T-helper 9 cell (primary cell): Measurements from ENCODE around the gene ADGRG1.

Experiments used
- DNase-seq: peaks from one replicate; pipeline ENCODE4 v3.0.0-alpha.2; 2020

ADGRG1 gene

DNA sequence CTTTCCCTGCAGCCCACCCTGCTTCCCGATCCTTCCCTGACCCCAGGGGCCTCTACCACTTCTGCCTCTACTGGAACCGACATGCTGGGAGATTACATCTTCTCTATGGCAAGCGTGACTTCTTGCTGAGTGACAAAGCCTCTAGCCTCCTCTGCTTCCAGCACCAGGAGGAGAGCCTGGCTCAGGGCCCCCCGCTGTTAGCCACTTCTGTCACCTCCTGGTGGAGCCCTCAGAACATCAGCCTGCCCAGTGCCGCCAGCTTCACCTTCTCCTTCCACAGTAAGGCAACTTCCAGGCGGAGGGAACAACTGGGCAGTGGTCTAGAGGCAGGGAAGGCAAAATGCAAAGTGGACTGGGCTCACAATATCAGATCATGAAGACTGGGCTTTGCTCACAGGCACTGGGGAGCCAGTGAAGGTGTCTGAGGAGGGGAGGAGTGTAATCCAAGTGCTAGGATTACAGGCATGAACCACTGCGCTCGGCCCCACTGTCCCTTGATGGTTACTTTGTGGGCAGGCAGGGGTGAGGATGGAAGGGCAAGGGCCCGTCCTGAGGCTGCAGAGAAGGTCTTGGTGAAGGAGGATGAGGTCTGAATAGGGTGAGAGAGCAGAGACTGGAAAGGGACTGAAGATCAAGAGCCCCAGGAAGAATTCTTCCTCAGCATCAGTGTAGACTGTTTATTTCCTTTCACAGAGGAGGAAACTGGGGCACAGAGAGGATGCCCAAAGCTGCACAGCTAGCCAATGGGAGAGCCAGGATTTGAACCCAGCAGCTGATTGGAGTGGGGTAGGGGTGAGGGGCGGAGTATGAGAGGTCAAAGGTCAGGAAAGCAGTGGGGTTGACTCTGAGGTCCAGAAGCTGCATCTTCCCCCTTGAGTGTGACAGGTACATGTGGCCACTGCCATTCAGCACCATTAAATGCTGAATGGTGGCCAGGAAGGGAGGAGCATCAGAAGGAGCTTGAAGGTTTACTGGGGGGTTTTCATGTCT is 23.2 kb downstream of the ADGRG1 start:
- no peak for DNase-seq

DNA sequence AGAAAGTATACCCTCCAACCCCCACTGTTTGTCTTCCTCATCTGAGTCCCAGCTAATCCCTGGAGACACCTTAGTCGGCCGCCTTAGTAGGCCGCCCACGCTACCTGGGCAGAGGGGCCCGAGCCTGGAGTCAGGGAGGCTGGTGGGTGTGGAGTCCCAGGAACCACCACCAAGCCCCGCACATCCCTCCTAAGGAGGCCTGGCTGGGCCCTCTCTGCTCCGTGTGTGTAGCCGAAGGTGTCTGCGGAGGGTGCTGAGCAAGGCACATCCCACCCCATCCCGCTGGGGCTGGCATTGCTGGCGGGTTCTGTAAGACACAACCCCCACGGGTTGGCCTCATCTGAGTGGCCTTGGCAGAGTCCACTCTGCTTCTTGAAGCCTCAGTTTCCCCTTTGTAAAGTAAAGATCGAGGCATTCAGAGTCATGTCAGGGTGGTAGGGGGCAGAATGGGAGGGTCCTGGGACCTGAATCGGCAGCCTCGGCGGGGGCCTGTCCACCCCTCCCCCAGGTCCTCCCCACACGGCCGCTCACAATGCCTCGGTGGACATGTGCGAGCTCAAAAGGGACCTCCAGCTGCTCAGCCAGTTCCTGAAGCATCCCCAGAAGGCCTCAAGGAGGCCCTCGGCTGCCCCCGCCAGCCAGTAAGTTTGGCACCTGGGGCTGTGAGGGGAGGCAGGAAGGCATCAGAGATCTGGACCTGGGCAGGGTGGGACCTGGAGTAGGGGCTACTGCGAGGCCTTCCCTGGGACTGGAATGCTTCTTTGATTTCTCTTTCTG is 24.5 kb downstream of the ADGRG1 start:
- DNase-seq, result no peak

DNA sequence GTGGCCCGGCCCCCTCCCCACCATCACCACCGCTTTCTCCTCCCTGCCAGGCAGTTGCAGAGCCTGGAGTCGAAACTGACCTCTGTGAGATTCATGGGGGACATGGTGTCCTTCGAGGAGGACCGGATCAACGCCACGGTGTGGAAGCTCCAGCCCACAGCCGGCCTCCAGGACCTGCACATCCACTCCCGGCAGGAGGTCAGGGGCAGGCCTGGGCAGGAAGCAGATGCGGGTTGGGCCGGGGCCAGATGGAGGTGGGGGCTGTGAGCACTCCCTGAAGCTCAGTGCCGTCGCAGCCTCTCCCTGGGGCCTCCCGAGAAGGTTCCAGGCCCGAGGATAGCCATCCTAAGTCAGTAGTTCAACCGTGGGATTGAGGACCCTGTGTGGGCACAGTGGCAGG is 25.5 kb downstream of the ADGRG1 start:
- DNase-seq, result no peak

DNA sequence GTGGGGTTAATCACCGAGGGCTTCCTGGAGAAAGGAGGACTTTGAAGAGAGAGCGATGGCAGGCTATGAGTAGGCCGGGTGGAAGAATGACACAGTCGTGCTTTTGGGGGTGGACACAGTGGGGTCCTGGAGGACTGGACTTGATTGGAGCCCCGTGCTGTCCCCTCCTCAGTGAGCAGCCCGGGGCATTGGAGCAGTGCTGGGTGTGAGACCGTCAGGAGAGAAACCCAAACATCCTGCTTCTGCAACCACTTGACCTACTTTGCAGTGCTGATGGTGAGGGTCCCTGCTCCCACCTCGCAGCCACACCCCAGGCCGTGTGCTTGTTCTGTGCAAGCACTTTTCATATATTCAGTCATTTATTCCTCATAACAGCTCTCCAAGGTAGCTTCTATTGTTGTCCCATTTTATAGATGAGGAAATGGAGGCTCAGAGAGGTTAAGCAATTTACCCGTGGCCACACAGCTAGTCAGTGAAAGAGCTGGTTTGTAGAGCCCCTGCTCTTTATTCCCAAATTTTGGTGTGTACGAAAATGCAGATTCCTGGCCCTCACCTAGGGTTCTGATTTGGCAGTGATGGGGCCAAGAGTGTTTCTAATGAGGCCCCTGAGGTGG is 28.0 kb downstream of the ADGRG1 start:
- no peak for DNase-seq

DNA sequence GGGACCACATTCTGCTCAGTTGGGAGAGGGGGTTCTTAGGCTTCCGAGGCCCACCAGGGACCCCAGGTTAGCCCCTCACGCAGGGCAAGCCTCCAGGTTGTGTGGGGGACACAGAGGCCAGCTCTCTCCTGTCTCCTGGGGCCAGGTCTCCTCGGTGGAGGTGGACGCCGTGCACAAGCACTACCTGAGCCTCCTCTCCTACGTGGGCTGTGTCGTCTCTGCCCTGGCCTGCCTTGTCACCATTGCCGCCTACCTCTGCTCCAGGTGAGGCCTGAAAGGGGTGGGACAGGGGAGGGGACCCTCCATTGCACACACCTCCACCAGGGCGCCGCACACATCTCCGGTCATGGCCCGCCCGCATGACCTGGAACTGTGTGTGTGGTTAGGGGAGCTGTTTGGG is 28.8 kb downstream of the ADGRG1 start:
- no peak for DNase-seq

DNA sequence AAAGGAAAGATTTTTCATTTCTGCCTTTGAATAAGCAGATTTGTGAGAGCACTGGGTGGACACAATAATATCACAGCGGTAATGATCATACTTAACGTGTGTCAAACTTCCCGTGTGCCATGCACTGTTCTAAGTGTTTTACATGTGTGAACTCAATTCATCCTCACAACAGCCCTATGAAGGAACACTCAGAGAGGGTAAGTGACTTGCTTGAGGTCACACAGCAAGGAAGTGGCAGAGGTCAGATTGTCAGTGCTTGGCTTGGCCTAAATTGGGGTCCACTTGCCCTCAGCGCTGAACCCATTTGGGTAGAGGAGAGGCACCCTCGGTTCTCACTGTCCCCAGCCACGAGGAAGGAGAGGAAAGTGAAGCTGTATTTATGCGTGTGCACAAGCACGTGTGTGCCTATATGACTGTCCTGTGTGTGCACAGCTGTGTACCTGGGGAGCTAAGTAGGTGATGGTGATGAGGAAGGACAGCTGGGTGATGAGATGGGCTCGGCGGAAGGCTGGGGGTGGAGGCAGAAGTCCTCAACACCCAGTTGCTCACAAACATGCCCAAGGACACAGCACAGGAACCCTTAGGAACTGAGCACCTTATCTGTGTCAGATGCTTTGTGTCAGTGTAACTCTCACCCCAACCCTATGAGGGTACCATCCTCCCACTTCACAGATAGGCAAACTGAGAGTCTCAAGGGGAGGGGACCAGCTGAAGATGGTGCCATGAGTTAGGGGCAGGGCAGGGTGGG is 29.9 kb downstream of the ADGRG1 start:
- no peak for DNase-seq

DNA sequence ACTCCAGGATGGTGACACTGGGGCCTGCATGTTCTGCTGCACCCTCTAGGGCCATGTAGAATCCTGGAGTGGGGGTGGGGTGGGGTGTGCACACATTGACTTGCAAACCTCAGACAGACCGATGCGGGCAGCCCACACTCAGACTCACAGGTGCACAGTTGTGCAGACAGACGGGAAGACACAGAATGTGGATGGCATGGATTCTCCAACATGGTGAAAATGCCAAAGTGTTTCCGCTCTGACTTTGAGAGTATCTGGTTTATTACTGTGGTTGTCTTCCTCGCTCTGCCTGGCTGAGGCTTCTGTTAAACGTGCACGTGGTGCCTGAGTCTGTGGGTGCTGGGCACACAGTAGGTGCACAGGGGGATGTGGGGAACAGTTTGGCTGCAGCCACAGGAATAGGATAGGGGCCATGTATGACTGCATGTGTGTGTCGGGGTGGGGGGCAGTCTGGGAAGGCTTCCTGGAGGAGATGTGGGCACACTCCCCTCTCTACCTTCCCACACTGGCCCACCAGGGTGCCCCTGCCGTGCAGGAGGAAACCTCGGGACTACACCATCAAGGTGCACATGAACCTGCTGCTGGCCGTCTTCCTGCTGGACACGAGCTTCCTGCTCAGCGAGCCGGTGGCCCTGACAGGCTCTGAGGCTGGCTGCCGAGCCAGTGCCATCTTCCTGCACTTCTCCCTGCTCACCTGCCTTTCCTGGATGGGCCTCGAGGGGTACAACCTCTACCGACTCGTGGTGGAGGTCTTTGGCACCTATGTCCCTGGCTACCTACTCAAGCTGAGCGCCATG is 30.6 kb downstream of the ADGRG1 start:
- no peak for DNase-seq

DNA sequence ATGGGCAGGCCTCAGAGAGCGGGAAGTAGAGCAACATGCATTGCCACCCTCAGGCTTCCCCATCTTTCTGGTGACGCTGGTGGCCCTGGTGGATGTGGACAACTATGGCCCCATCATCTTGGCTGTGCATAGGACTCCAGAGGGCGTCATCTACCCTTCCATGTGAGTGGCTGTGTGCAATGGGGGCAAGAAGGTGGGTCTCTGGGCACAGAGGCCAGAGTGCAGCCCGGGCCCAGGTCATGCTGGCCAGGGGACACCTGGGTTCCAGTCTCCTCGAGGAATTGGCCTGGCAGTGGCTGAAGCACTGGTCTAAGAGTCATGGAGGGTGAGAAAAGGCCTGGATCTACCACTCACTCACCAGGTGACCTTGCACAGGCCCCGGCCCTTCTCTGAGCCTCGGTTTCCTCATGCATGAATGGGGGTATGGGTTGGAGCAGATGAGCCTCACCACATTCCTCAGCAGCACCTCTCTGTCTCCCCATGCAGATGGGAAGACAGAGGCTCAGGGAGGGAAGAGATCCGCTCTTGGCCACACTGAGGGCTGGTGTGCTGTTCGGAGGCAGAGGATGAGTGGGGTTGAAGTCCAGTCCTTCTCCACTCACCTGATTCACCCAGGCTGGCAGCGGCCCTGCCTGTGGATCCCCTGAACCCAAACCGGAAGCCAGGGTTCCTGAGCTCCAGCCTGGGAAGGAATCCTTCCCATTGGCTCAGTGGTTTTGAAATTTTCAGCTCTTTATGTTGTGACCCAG is 32.5 kb downstream of the ADGRG1 start:
- no peak for DNase-seq

DNA sequence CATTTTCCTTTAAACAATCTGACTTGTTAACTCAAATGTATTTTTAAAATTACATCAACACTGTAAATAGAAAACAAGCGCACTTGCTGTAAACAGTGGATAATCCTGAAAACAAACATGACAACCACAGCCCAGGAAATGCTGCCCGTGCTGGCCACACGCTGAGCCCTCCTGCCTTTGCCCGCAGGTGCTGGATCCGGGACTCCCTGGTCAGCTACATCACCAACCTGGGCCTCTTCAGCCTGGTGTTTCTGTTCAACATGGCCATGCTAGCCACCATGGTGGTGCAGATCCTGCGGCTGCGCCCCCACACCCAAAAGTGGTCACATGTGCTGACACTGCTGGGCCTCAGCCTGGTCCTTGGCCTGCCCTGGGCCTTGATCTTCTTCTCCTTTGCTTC is 33.1 kb downstream of the ADGRG1 start:
- no peak for DNase-seq

DNA sequence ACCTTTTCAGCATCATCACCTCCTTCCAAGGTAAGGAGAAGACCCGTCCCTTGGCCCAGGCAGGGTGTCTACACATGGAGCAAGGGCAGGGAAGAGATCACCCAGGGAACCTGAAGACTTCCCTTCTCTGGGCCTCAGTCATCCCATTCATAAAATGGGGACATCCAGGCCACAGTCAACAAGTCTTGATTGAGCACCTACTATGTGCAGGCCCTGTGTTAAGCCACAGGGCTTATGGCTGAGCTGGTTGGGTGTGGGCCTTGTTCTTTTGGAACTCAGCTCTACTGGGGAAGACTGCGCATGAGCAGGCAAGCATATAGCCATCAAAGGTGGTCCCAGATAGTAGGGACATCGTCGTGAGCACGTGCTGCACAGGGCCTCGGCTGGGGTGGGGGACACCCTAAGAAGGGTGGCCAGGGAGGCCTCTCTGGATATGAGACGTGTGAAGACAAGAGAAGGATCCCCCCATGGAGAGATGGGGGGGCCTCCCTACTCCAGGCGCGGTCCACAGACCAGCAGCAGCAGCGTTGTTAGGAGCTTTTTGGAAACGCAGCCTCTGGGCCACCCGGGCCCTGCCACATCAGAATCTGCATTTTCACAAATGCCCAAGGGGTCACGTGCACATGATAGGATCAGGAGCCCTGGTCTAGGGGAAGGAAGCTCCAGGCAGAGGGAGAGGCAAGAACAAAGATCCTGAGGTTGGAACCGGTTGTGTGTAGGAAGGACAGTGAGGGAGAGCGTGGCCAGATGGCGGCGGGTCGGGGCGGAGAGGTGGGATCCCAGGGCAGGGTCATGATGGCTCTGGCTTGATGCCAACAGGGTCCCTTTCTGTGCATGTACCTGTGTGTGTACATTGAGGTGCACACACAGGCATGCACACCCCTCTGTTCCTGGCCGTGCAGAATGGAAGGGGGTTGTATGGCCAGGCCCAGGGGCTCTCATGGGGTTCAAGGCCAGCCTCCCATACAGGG is 33.8 kb downstream of the ADGRG1 start:
- no peak for DNase-seq

DNA sequence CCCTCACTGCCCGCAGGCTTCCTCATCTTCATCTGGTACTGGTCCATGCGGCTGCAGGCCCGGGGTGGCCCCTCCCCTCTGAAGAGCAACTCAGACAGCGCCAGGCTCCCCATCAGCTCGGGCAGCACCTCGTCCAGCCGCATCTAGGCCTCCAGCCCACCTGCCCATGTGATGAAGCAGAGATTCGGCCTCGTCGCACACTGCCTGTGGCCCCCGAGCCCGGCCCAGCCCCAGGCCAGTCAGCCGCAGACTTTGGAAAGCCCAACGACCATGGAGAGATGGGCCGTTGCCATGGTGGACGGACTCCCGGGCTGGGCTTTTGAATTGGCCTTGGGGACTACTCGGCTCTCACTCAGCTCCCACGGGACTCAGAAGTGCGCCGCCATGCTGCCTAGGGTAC is 35.0 kb downstream of the ADGRG1 start:
- no peak for DNase-seq

DNA sequence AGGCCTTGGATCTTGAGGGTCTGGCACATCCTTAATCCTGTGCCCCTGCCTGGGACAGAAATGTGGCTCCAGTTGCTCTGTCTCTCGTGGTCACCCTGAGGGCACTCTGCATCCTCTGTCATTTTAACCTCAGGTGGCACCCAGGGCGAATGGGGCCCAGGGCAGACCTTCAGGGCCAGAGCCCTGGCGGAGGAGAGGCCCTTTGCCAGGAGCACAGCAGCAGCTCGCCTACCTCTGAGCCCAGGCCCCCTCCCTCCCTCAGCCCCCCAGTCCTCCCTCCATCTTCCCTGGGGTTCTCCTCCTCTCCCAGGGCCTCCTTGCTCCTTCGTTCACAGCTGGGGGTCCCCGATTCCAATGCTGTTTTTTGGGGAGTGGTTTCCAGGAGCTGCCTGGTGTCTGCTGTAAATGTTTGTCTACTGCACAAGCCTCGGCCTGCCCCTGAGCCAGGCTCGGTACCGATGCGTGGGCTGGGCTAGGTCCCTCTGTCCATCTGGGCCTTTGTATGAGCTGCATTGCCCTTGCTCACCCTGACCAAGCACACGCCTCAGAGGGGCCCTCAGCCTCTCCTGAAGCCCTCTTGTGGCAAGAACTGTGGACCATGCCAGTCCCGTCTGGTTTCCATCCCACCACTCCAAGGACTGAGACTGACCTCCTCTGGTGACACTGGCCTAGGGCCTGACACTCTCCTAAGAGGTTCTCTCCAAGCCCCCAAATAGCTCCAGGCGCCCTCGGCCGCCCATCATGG is 35.7 kb downstream of the ADGRG1 start:
- no peak for DNase-seq

DNA sequence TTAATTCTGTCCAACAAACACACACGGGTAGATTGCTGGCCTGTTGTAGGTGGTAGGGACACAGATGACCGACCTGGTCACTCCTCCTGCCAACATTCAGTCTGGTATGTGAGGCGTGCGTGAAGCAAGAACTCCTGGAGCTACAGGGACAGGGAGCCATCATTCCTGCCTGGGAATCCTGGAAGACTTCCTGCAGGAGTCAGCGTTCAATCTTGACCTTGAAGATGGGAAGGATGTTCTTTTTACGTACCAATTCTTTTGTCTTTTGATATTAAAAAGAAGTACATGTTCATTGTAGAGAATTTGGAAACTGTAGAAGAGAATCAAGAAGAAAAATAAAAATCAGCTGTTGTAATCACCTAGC is 36.2 kb downstream of the ADGRG1 start:
- DNase-seq, result no peak

DNA sequence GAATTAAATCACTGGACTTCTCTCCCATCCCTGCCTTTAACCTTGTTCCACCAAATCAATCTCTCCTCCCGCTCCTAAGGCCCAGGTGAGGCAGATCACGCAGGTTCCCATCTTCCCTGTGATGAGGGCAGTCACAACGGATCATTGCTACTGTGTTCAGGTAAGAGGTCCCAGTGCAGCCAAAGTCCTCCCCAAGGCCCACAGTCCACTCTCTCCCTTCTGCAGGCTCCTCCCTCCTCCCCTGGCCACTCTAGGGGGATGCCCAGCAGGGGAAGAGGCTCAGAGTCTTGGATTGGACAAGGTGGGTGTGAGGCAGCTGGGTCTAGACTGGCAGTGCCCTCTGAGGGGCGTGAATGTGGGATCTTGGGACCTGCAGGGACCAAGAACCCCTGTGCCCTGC is 37.1 kb downstream of the ADGRG1 start:
- DNase-seq, result no peak

DNA sequence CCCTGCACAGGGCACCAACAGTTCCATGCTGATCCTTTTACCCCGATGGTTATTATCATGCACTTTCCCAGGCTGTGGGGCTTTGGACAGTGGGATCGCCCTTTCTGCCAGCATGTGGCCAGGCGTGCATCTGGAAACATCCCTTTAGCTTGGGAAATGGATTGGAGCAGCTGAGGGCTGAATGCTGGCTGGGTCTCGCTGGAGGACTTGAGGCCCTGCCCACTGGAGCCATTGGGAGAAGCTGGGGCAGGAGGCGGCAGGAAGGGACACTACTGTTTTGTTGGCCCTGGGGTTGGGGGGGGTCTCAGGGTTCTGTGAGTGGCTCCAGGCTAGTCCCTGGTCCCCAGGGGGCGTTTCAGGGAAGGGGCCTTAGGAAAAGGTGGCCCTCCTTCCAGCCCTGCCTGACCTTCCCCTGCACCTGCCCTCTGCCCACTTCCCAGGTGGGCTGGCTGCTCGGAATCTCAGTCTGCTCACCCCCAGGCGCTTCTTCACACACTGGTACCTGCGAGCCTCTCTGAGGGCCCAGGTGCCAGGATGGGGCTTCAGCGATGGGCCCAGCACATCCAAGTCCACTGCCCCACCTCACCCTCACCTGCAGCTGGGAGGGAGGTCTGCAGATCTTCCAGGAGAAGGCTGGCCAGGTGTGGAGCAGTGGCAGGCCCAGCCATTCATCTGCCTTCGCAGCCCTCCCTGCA is 38.1 kb downstream of the ADGRG1 start:
- no peak for DNase-seq

DNA sequence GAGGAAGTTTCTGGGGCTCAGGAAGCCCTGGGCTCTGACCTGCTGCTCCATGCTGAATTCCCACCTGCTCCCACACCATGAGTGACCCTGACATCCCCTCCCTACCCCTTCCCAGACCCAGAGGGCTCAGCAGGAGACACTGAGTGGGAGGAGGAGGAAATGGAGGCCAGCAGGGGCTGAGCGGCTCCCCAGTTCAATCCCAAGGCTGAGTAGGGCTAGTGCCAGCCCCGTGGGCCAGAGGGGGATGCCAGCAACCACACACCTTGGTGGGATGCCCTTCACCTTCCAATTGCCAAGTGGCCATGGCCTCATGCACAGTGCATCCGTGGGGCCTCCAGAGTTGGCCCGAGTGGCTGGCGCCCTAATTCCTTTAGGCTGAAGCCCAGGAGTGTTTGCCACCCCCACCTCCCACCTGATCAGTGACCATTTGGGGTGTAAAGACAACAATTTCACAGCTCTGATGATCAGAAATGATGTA is 38.7 kb downstream of the ADGRG1 start:
- DNase-seq, result no peak

DNA sequence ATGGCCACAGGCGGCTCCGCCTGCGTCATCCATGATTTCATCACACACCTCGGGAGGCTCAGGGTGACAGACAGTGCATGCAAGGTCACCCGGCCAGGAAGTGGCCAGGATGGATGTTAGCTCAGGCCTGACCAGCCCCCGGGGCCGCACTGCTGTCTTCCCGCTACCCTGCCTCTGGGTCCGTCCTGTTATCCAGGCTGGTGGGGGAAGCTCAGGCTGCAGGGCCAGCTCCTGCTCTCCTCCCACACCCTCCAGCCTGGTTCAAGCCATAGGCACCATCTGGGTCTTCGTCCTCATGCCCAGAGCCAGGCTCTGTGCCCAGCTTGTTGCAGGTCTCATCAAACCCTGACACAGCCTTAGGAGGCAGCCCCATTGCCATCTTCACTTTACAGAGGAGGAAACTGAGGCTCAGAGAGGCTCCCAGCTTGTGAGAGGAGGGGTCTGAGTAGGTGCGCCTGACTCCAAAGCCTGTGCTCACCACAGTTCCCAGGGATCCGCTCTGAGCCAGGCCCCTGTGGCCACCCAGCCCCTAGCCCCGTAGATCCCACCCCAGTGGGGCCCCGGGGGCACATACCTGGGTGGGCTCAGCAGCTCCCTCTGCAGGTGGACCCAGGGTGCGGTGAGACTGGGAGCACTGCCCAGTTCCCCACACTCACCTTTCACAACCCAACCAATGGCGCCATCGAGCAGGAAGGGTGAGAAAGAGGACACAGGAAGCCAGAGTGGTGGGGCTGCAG is 39.3 kb downstream of the ADGRG1 start:
- no peak for DNase-seq

DNA sequence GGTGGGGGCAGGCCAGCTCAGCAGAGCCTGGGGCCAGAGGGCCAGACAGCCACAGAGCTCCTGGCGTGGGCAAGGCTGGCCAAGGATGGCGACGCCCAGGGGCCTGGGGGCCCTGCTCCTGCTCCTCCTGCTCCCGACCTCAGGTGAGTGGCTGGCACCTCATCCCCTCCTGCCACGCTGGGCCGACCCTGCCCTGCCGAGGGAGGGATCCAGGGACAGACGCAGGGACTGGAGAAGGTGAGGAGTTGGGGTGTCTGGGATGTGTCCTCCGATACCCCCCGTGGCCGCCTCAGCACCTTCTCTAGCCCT is 39.8 kb downstream of the ADGRG1 start, which contains the start of gene ADGRG3:
TSS of gene ADGRG3 (plus strand) at position 44 of the 309 bp plus-strand sequence. CDS start at position 86, 42 bp downstream.
- DNase-seq, result no peak
